Sigmoid colon (tissue), 7 donors: ENCODE measurements around the gene LIN7B. TPM values are rescaled to one million over a fixed set of nuclear protein-coding genes. Genes with fewer than 3 reads are reported as not detected.
A peak's percentile ranks its signal among the peaks of the same experiment; 100 is the strongest.

Source experiments
- DNase-seq: peaks from one replicate; pipeline ENCODE4 v3.0.0-alpha.2; 2019
- H3K27ac ChIP-seq, 4 donors: fragments of 200-600 bp; sonication (generic); one replicate each; pipeline ENCODE4 v1.5.1; 2016 to 2019; ENCODE audit warnings: mild to moderate bottlenecking in 1 of 4
- H3K27me3 ChIP-seq, 3 donors: fragments of 200-600 bp; sonication (generic); one replicate each; pipeline ENCODE4 v1.5.1; 2019; ENCODE audit warnings: mild to moderate bottlenecking in 1 of 3
- H3K36me3 ChIP-seq, 4 donors: fragments of 200-600 bp; sonication (generic); one replicate each; pipeline ENCODE4 v1.5.1; 2016 to 2019
- H3K4me1 ChIP-seq, 4 donors: fragments of 200-600 bp; sonication (generic); one replicate each; pipeline ENCODE4 v1.5.1; 2017 to 2019
- H3K4me3 ChIP-seq, 4 donors: fragments of 200-600 bp; sonication (generic); one replicate each; pipeline ENCODE4 v1.5.1; 2017 to 2019; ENCODE audit warnings: mild to moderate bottlenecking in 2 of 4, moderate library complexity in 1 of 4
- H3K9me3 ChIP-seq, 4 donors: fragments of 200-600 bp in 3 of 4; sonication (generic) in 3 of 4; one replicate each; pipeline versions ENCODE4 v1.5.1 to v1.6.1; 2013 to 2019
- EP300 ChIP-seq, 4 donors: sonication (generic); formaldehyde crosslinking; IDR thresholded peaks; one replicate each; pipeline ENCODE4 v1.6.1; 2017; ENCODE audit warnings: antibody characterized with exemption in 4 of 4
- POLR2A ChIP-seq, 2 donors: fragments of 450-650 bp; IDR thresholded peaks; one replicate each; pipeline ENCODE4 v1.6.1; 2016; ENCODE audit warnings: antibody characterized with exemption in 2 of 2, mild to moderate bottlenecking in 2 of 2, moderate library complexity in 2 of 2
- POLR2AphosphoS5 ChIP-seq, 4 donors: sonication (generic); formaldehyde crosslinking; IDR thresholded peaks; one replicate each; pipeline ENCODE4 v1.6.1; 2017; ENCODE audit warnings: antibody characterized with exemption in 4 of 4
- WGBS, 2 donors: extraction: QIAGEN DNeasy Blood & Tissue Kit; methylation state at CpG; one replicate each; pipeline ENCODE4 v1.1.7; 2013; 5-methylcytosine and 5-hydroxymethylcytosine counted together
- intact Hi-C: fragments of 100-400 bp; cut with DNase I; formaldehyde crosslinking; loops from one replicate; pipeline ENCODE4 v1.15.1; 2023
- polyA plus RNA-seq, 3 donors: library from polyadenylated mRNA; stranded (reverse); fragments of 200-250 nt; gene quantifications; one replicate each; pipeline ENCODE4 v1.2.3, GENCODE V29; 2013
- total RNA-seq, 4 donors: library from RNA; depleted of rRNA; stranded (reverse); fragments of >200 nt; gene quantifications; one replicate each; pipeline ENCODE4 v1.1.0, GENCODE V29; 2016
- TF ChIP-seq, protein P1 (sequence below), 4 experiments: fragments of 450-650 bp in 3 of 4; fragments of 200-600 bp in 1 of 4; IDR thresholded peaks; one replicate each; pipeline ENCODE4 v1.5.1; 2016 to 2019; ENCODE audit warnings: antibody characterized with exemption in 4 of 4, mild to moderate bottlenecking in 3 of 4, moderate library complexity in 2 of 4
- donor health status: healthy with polysubstance abuse.
- donor health status: Bipolar disorder and iron deficiency.
- donor health status: healthy.

LIN7B gene
- total and polyA plus RNA-seq, 7 donors = 9.9 to 28.8 (median 17.4) TPM

DNA sequence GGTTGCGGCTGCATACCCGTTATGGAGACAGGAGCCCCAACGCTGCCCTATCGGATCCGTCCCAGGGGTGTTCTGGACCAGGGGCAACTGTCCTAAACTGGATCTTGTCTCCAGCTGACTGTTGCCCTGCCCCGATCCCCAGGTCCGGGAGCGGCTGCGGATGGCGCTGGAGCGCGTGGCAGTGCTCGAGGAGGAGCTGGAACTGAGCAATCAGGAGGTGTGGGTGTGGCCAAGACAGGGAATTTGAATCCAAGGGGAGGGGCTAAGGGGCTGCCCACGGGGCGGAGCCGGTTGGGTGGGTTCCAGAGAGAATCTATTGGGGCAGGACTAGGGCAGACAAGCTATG lies 15.0 kb downstream of the LIN7B start:
- DNase-seq = no peak
- Histone ChIP-seq H3K4me3 (no peak overlapping the region), H3K27ac (no peak overlapping the region), H3K9me3 (no peaks in the 10 kb centered on the region), H3K27me3 (peaks cover 3 to 12% (median 11%) of the 10 kb centered on the region in 3 donors), H3K36me3 (no peaks in the 10 kb centered on the region), H3K4me1 (peaks cover 0 to 32% (median 24%) of the 10 kb centered on the region in 4 donors)
- intact Hi-C loops = no loop called here
- WGBS, 2 donors = 70 to 74% methylated on average over 16 of the region's 16 CpGs
- TF ChIP-seq EP300 (IDR thresholded peaks at IDR 0.05) (no peak), POLR2A (IDR thresholded peaks at IDR 0.05) (no peak), POLR2AphosphoS5 (IDR thresholded peaks at IDR 0.05) (no peak)
- TF ChIP-seq, protein P1, sequence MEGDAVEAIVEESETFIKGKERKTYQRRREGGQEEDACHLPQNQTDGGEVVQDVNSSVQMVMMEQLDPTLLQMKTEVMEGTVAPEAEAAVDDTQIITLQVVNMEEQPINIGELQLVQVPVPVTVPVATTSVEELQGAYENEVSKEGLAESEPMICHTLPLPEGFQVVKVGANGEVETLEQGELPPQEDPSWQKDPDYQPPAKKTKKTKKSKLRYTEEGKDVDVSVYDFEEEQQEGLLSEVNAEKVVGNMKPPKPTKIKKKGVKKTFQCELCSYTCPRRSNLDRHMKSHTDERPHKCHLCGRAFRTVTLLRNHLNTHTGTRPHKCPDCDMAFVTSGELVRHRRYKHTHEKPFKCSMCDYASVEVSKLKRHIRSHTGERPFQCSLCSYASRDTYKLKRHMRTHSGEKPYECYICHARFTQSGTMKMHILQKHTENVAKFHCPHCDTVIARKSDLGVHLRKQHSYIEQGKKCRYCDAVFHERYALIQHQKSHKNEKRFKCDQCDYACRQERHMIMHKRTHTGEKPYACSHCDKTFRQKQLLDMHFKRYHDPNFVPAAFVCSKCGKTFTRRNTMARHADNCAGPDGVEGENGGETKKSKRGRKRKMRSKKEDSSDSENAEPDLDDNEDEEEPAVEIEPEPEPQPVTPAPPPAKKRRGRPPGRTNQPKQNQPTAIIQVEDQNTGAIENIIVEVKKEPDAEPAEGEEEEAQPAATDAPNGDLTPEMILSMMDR (IDR thresholded peaks at IDR 0.05) = no peak

GRCh38 chr19:49130325-49130724 lies 16.2 kb downstream of the LIN7B start:
- Histone ChIP-seq H3K4me1 (peaks cover 0 to 36% (median 27%) of the 10 kb centered on the region in 4 donors), H3K36me3 (no peaks in the 10 kb centered on the region), H3K27ac (no peak overlapping the region), H3K27me3 (peaks cover 7 to 18% (median 18%) of the 10 kb centered on the region in 3 donors), H3K4me3 (no peak overlapping the region), H3K9me3 (no peaks in the 10 kb centered on the region)
- no peak for DNase-seq
- WGBS, 2 donors = 97% methylated on average over 24 of the region's 24 CpGs
- TF ChIP-seq POLR2A (IDR thresholded peaks at IDR 0.05) (no peak), EP300 (IDR thresholded peaks at IDR 0.05) (no peak), POLR2AphosphoS5 (IDR thresholded peaks at IDR 0.05) (no peak)
- TF ChIP-seq, protein P1 (IDR thresholded peaks at IDR 0.05) = no peak
- intact Hi-C loops = no loop called here

DNA sequence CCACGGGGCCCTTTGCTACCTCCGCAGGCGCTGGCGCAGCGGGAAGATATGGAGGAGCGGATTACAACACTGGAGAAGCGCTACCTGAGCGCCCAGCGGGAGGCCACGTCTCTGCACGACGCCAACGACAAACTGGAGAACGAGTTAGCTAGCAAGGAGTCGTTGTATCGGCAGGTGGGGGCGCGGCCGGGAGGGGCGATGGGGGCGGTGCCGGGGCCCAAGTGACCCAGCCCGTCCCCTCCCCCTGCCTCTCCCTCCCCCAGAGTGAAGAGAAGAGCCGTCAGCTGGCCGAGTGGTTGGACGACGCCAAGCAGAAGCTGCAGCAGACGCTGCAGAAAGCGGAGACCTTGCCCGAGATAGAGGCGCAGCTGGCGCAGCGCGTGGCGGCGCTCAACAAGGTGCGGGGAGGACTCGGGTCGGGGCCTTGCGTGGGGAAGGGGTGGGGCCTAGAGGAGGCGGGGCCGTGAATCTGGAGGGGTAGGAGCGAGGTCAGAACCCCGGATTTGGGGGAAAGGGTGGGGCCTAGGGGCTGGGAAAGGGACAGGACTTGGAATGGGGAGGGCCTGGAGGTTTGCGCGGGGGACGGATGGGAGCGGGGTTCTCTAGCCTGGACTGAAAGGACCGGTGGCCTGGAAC lies 18.9 kb downstream of the LIN7B start:
- Histone ChIP-seq H3K27me3 (peaks cover 7 to 23% (median 18%) of the 10 kb centered on the region in 3 donors), H3K9me3 (no peaks in the 10 kb centered on the region), H3K27ac (peak overlapping the region in 3 of 4 donors; percentile 10 to 56 (median 48)), H3K36me3 (no peaks in the 10 kb centered on the region), H3K4me1 (peaks cover 0 to 30% (median 23%) of the 10 kb centered on the region in 4 donors), H3K4me3 (peak overlapping the region in 3 of 4 donors; percentile 5 to 29 (median 25))
- 19 to 21% methylated on average over 49 of the region's 49 CpGs for WGBS, 2 donors
- TF ChIP-seq POLR2A (IDR thresholded peaks at IDR 0.05) (no peak), EP300 (IDR thresholded peaks at IDR 0.05) (no peak), POLR2AphosphoS5 (IDR thresholded peaks at IDR 0.05) (no peak)
- TF ChIP-seq, protein P1 (IDR thresholded peaks at IDR 0.05) = no peak
- no peak for DNase-seq
- intact Hi-C loops = no loop called here

DNA sequence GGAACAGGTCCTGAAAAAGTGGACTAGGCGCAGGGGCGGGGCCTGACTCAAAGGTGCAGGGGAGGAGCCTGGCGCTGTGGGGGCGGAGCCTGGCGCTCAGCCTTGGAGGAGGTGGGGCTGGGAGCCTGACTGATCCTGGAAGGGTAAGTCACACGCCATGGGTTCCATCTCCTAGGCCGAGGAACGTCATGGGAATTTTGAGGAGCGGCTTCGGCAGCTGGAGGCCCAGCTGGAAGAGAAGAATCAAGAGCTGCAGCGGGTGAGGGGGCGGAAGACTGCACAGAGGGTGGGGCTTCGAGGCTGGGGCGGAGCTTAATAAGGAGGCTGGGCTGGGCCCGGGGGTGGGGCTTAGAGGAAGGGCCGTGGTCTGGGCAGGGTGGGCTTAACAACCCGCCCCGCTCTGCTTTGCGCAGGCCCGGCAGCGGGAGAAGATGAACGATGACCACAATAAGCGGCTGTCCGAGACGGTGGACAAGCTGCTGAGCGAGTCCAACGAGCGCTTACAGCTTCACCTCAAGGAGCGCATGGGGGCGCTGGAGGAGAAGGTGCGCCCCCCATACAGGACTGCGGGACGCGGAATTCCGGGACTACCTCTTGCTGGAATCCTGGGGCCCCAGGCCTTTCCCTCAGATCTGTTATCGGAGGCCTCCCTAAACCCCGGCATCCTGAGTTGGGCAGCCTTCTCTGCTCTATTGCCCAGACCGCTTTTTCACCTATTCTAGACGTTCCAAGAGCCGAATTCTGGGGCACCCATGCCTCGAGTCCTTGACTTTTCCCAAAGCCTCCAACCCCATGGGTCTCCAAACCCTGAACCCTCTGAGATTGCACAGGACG lies 19.7 kb downstream of the LIN7B start:
- DNase-seq = peak; percentile 81
- Histone ChIP-seq H3K27me3 (peaks cover 7 to 23% (median 18%) of the 10 kb centered on the region in 3 donors), H3K27ac (peak overlapping the region in 3 of 4 donors; percentile 10 to 56 (median 48)), H3K4me1 (peaks cover 0 to 23% (median 16%) of the 10 kb centered on the region in 4 donors), H3K9me3 (no peaks in the 10 kb centered on the region), H3K36me3 (no peaks in the 10 kb centered on the region), H3K4me3 (peak overlapping the region in 3 of 4 donors; percentile 5 to 29 (median 25))
- 22 to 63% methylated on average over 42 of the region's 42 CpGs for WGBS, 2 donors
- intact Hi-C loops = no loop called here
- TF ChIP-seq, protein P1 (IDR thresholded peaks at IDR 0.05) = no peak
- TF ChIP-seq POLR2A (IDR thresholded peaks at IDR 0.05) = no peak
- TF ChIP-seq POLR2AphosphoS5 (IDR thresholded peaks at IDR 0.05) = no peak
- TF ChIP-seq EP300 (IDR thresholded peaks at IDR 0.05) = no peak
